Left ventricle myocardium superior (tissue), 1 donor: ENCODE data around the gene GCN1. TPM values are rescaled to one million over a fixed set of nuclear protein-coding genes. Genes with fewer than 3 reads are reported as not detected.
"Not testable (repeated sequence)": the region's sequence is repeated elsewhere in the genome, so short reads cannot be mapped to it uniquely, and the experiment has no call there.

Source experiments
- ATAC-seq: fragments of 200-7000 bp; cut with Tn5 transposase; one replicate; pipeline ENCODE4 v1.9.1; 2020; ENCODE audit warnings: mild to moderate bottlenecking, moderate library complexity
- DNase-seq: peaks from one replicate; pipeline ENCODE4 v3.0.0-alpha.2; 2020
- intact Hi-C: fragments of 100-400 bp; cut with micrococcal nuclease; formaldehyde crosslinking; loops from one replicate; pipeline ENCODE4 v1.11.0; 2022
- total RNA-seq: library from RNA; stranded (reverse); fragmentation: NEBNext Ultra II Directional; extraction: Animal tissue kit (Norgen Biotek cat#: 25700); gene quantifications from one replicate; pipeline ENCODE4 v1.2.1, GENCODE V29; 2021
- donor health status: DM: no; HTN: yes; CAD: no; lungs with severe emphysema.

The GCN1 gene
- total RNA-seq, 1 donor from 2014 or later, result 33.3 TPM

DNA sequence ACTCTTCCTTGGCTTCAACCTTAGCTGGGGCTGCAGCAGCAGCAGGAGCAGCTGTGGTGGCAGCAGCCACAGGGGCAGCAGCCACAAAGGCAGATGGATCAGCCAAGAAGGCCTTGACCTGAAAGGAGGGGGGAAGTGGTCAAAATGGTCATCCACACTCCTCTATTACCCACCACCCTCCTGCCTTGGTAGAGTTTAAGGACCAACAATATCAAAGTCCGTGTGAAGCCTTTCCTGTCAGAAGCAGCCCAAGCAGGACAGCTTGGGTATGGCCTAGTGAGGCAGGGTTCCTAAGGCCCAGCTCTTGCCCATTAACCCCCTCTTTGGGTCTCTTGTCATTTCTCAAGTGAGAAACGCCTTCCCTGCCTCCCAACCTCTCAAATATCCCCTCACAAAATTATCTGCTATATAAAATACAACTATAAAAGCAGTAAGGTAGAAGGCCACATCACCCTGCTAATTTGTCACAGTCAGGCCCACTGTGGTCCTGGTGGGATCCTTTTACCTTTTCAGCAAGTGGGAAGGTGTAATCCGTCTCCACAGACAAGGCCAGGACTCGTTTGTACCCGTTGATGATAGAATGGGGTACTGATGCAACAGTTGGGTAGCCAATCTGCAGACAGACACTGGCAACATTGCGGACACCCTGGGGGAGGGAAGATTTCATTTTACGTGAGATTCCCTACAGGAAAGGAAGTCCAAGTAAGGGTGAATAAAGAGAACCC, 2.5 kb upstream of the GCN1 start:
- DNase-seq, ATAC-seq, intact Hi-C loops: not testable (repeated sequence)

DNA sequence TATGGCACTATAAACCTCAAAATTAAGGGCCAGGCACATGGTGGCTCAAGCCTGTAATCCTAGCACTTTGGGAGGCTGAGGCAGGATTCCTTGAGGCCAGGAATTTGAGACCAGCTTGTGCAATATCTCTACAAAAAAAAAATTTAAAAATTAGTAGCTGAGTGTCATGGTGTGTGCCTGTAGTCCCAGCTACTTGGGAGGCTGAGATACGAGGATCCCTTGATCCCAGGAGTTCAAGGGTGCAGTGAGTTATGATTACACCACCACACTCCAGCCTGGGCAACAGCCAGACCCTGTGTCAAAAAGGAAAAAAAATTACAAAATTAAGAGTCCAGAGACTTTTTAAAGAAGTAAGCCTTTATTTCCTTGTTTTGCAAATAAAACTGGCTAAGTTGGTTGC, 1.8 kb upstream of the GCN1 start:
- ATAC-seq, result no peak

DNA sequence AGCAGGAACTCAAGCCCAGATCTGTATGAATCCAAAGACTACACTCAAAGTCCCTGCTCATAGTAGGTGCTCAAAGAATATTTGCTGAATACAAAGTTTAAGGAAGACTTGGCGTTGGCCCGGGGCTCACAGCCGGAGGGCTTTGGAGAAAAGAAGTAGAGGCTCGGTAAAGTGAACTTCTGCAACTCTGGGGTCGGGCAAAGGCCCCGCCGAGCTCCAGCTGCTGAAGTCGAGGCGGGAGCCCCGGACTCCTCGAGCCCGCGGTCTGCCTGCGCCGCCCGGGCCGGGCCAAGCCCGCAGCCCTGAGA, 335 bp downstream of the GCN1 start:
- intact Hi-C loops, result no loop called here
- DNase-seq (no peak), ATAC-seq (no peak)

More for the DNA sequence above, 1.8 kb upstream of the GCN1 start:
- intact Hi-C loops, result no loop called here
- DNase-seq, result no peak

- ATAC-seq, intact Hi-C loops: not testable (repeated sequence)
Measured at GRCh38 chr12:120193286-120193685, 1.2 kb downstream of the GCN1 start.

GRCh38 chr12:120190985-120191480, 3.5 kb downstream of the GCN1 start:
- intact Hi-C loops, result no loop called here
- DNase-seq (no peak), ATAC-seq (no peak)

More at GRCh38 chr12:120193286-120193685, 1.2 kb downstream of the GCN1 start:
- DNase-seq, result not testable (repeated sequence)

DNA sequence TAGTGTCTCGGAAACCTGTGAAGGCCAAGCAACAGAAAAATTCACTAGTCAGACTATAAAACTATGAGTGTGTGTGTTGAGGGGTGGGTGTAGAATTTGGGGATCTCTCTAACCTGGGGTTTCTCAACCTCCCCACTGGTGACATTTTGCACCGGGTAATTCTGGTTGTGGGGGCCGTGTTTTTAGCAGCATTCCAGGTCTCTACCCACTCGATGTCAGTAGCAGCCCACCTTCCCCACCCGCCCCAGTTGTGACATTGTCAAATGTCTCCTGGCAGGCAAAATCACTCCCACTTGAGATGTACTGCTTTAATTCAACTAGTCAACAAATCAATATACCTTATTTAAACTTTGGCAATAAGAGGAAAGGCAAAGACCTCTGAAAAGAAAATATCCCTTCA, 4.1 kb downstream of the GCN1 start:
- DNase-seq (no peak), ATAC-seq (no peak)
- intact Hi-C loops, result no loop called here

GRCh38 chr12:120186654-120187053, 7.9 kb downstream of the GCN1 start:
- intact Hi-C loops, result no loop called here
- no peak for ATAC-seq

GRCh38 chr12:120183211-120183631, 11.3 kb downstream of the GCN1 start:
- ATAC-seq (peak; percentile 61), DNase-seq (no peak)
- intact Hi-C loops, result no loop called here

More at GRCh38 chr12:120186654-120187053, 7.9 kb downstream of the GCN1 start:
- DNase-seq, result no peak

GRCh38 chr12:120181991-120182631, 12.4 kb downstream of the GCN1 start:
- ATAC-seq (no peak), DNase-seq (no peak)
- intact Hi-C loops, result no loop called here

- intact Hi-C loops, result no loop called here
- DNase-seq (no peak), ATAC-seq (no peak)
Measured at GRCh38 chr12:120180975-120181374, 13.5 kb downstream of the GCN1 start.

DNA sequence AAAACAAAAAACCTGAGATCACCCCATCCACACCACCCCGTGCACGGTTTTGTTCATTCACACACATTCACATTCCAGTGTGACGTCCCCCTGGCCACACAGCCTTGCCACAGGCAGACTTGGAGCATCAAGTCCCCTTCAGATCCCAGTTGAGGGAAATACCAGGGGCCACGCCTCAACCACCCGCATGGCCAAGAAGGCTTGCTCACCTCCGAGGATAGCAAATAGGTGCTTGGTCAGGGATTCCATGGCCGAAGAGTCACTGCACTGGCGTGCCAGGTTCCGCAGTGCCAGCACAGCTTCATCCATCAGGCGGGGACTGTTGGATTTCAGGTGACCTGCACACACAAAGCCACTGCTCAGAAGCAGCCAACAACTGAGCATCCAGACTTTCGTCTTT, 19.0 kb downstream of the GCN1 start:
- DNase-seq, result no peak
- intact Hi-C loops, result no loop called here
- ATAC-seq, result no peak

DNA sequence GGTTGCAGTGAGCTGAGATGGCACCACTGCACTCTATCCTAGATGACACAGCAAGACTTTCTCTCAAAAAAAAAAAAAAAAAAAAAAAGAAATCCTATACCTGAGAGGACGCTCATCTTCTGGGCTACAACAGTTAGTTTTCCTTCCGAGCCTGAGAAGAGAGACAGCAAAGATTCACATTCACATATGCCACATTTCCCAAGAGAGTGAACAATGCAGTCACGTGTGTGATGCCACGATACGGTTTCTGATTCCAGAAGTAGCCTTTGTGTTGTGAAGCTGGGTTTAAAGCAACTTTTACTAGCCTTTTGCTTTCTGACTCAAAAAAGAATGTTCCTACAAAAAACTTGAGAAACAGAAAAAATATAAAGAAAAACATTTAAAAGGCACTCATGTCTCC, 19.5 kb downstream of the GCN1 start:
- no peak for ATAC-seq
- no peak for DNase-seq
- intact Hi-C loops, result no loop called here

GRCh38 chr12:120172053-120172452, 22.5 kb downstream of the GCN1 start:
- ATAC-seq (no peak), DNase-seq (no peak)
- intact Hi-C loops, result no loop called here

DNA sequence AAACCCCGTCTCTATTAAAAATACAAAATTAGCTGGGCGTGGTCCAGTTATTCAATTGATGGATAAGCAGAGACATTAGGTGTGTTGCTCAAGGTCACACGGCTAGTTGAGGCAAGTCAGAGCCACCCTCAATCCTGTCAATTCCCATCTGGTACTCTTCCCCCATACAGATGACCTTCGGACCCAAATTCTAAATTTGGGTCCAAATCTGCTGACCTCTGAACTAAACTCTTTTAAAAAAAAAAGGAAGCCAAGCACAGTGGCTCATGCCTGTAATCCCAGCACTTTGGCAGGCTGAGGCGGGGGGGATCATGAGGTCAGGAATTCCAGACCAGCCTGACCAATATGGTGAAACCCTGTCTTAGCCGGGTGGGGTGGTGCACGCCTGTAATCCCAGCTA, 23.9 kb downstream of the GCN1 start:
- intact Hi-C loops, result no loop called here
- ATAC-seq, result no peak
- no peak for DNase-seq

DNA sequence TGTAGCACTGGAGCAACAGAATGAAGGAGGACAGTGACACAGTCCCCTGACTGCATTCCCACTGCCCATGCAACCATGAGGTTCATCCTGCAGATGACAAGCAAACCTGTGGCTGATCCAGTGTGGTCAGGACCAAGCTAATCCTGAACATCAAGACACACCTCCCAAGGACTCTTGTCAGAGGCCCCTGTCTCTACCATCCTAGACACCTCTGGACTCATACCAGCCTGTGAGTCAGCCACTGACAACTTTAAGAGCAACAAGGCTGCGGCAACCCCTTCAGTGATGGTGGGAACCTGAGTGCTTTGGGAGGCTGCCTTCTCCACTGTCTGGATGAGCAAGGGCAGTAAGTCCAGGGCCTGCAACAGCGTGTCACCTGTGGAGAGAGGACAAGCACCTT, 24.6 kb downstream of the GCN1 start:
- ATAC-seq (no peak), DNase-seq (no peak)
- intact Hi-C loops, result no loop called here

DNA sequence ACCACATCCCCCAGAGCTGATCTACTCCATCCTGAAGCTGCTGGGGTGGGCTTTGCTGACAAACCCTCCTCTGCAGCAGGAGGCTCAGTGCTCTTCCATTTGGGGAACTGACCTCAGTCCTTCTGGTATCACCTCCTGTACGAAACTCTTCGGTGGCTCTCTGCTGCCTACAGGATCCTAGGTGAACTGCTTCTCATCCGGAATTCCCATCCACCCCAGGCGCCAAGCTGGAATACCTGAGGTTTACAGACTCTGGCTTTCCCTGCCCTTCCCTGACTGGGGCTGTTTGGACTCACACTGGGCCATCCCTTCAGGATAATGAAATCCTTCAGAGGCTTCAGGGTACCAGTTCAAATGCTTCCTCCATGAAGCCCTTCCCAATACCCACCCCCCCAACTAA, 26.2 kb downstream of the GCN1 start:
- no peak for DNase-seq
- intact Hi-C loops, result no loop called here
- ATAC-seq, result no peak

- DNase-seq (no peak), ATAC-seq (no peak)
- intact Hi-C loops, result no loop called here
Measured at GRCh38 chr12:120167529-120168095, 26.9 kb downstream of the GCN1 start.

GRCh38 chr12:120164293-120164692, 30.2 kb downstream of the GCN1 start:
- intact Hi-C loops, result no loop called here
- no peak for ATAC-seq
- DNase-seq, result no peak

DNA sequence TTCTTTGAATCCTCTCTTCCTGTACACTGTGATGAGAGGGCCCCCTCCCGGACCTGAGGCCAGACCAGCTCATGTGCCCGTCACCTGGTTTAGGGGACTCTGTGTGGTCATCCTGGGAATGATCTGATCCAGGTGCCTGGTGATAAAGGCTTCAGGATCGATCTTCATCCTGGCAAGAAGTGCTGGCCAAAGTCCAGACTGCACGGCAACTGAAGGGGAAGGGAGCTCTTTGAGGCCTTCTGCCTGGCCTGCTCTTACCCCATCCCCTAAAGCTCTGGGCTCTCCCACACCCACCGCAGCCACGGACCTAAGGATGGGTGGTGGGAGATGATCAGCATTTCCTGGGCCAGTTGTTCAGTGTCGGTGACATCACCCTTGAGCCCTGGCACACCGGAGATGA, 31.8 kb downstream of the GCN1 start:
- intact Hi-C loops, result no loop called here
- ATAC-seq (no peak), DNase-seq (no peak)

DNA sequence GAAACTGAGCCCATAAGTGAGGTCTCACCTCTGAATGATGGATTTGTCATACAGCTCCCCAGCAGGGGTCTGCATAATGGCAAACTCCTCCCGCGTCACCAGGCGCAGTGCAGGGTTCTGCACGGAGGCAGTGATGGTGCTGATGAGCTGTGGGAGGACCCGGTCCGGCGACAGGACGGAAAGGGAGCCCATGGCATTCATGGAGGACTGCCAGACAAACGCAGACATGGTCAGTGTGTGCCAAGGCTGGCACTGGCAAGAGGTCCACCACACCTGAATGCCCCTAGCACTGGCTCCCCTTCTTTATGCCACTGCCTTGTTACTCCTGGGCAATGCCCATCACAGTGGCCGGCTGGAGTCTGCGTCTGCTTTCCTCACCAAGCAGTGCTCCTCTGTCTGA, 32.7 kb downstream of the GCN1 start:
- intact Hi-C loops, result no loop called here
- DNase-seq, result no peak
- no peak for ATAC-seq
